ENCODE measurements around the gene MRPL52. TPM values are rescaled to one million over a fixed set of nuclear protein-coding genes. Genes with fewer than 3 reads are reported as not detected.
A peak's percentile ranks its signal among the peaks of the same experiment; 100 is the strongest.

The MRPL52 gene
- total and polyA plus RNA-seq, 2 donors (not counting 3 experiments of a cell fraction or from before 2014, with no cell fraction given), result 81.1 to 174 TPM

DNA sequence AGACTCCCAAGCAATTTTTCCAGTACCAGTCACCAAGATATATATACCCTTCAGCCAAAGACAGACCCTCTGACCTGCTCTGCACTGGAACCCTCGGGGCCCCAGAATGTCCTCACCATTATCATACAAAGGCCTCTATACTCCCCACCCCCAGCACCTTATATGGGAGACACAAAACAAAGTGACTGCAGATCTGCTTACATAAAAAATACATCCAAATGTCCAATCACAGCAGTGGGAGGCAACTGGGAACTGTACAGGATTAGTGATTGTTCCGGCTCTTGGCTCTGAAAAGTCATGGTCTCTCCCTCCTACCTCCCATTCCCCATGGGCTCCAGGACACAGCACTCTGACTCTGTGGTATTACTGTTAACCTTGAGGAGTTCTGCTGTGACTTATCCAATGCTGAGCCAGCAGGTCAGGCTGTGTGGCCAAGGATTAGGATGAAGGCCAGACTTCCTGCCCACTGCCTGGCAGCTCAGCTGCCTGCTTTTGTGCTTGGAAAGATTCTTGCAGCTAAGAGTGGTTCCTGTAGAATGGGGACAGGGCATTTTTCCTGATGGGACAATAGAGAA lies 49.5 kb upstream of the MRPL52 start:
- Histone ChIP-seq H3K36me3 (ENCODE audit: control insufficient read depth in 2 of 2, extremely low read depth in 1 of 2, insufficient read depth in 2 of 2, low read length in 2 of 2) (peaks cover 0 to 2% of the 10 kb centered on the region in 2 experiments), H2AFZ (ENCODE audit: low read depth, low read length) (peak overlapping the region; percentile 45), H3K27me3 (ENCODE audit: control insufficient read depth in 2 of 2, insufficient read depth in 2 of 2, low read length in 2 of 2) (no peaks in the 10 kb centered on the region), H3K4me1 (ENCODE audit: control insufficient read depth, extremely low read depth, insufficient read depth, low read length) (peaks cover 2% of the 10 kb centered on the region), H3K4me2 (ENCODE audit: insufficient read depth, low read length) (no peak overlapping the region), H3K9ac (replicated peaks; ENCODE audit: extremely low read depth, insufficient read depth, low read length) (no peak overlapping the region), H4K20me1 (replicated peaks; ENCODE audit: control insufficient read depth, extremely low read depth, insufficient read depth, low read length) (no peaks in the 10 kb centered on the region), H3K9me1 (replicated peaks; ENCODE audit: control insufficient read depth, extremely low read depth, insufficient read depth, low read length) (no peaks in the 10 kb centered on the region), H3K9me3 (replicated peaks; ENCODE audit: control insufficient read depth, insufficient read depth, low read length) (no peaks in the 10 kb centered on the region), H3K4me3 (replicated peaks in 1 of 3; ENCODE audit: insufficient read depth in 1 of 3, low read depth in 1 of 3, low read length in 3 of 3) (no peak overlapping the region), H3K27ac (ENCODE audit: insufficient read depth, low read depth, low read length) (no peak overlapping the region), H3K79me2 (ENCODE audit: control insufficient read depth, insufficient read depth, low read length) (no peaks in the 10 kb centered on the region)
- intact Hi-C loops (cut with micrococcal nuclease), result no loop called here
- BruUV-seq (replicated peaks), result no TSS peak
- peak; percentile 24 for DNase-seq (ENCODE audit: low read depth, low spot score)
- peak; percentile 37 for FAIRE-seq
- ChIA-PET POLR2A (no interaction called here), CTCF (no interaction called here)
- TF ChIP-seq POLR2A (IDR thresholded peaks at IDR 0.05; ENCODE audit: low read depth, low read length), result no peak
- TF ChIP-seq FOS (IDR thresholded peaks at IDR 0.05; ENCODE audit: borderline replicate concordance, insufficient read depth, low read length), result no peak
- TF ChIP-seq POLR2AphosphoS5 (IDR thresholded peaks at IDR 0.05; ENCODE audit: insufficient read depth, low read depth, low read length), result no peak
- TF ChIP-seq, protein P1, sequence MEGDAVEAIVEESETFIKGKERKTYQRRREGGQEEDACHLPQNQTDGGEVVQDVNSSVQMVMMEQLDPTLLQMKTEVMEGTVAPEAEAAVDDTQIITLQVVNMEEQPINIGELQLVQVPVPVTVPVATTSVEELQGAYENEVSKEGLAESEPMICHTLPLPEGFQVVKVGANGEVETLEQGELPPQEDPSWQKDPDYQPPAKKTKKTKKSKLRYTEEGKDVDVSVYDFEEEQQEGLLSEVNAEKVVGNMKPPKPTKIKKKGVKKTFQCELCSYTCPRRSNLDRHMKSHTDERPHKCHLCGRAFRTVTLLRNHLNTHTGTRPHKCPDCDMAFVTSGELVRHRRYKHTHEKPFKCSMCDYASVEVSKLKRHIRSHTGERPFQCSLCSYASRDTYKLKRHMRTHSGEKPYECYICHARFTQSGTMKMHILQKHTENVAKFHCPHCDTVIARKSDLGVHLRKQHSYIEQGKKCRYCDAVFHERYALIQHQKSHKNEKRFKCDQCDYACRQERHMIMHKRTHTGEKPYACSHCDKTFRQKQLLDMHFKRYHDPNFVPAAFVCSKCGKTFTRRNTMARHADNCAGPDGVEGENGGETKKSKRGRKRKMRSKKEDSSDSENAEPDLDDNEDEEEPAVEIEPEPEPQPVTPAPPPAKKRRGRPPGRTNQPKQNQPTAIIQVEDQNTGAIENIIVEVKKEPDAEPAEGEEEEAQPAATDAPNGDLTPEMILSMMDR (IDR thresholded peaks at IDR 0.05; ENCODE audit: extremely low read depth in 1 of 2, insufficient read depth in 1 of 2, low read depth in 1 of 2, low read length in 2 of 2), result no peak
- TF ChIP-seq, protein P2, sequence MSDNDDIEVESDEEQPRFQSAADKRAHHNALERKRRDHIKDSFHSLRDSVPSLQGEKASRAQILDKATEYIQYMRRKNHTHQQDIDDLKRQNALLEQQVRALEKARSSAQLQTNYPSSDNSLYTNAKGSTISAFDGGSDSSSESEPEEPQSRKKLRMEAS (IDR thresholded peaks at IDR 0.05; ENCODE audit: insufficient read depth, insufficient read length), result no peak
- TF ChIP-seq EZH2 (IDR thresholded peaks at IDR 0.05; ENCODE audit: borderline replicate concordance, low read depth, low read length, severe bottlenecking), result no peak
- no peak for TF ChIP-seq MYC (IDR thresholded peaks at IDR 0.05; ENCODE audit: low read depth, low read length)
- TF ChIP-seq JUN (IDR thresholded peaks at IDR 0.05; ENCODE audit: borderline replicate concordance, insufficient read depth, insufficient read length, low read depth), result no peak
- TF ChIP-seq GATA2 (IDR thresholded peaks at IDR 0.05; ENCODE audit: insufficient read depth, insufficient read length, low read depth, low read length), result no peak
- dilution Hi-C loops (cut with MboI; ENCODE audit: extremely low pct_ligation_motif_present, low sequenced_read_pairs), result no loop called here
